NCI-H1092 treated with DMSO at 0.1 percent for 48 hours (cell line): ENCODE measurements around the gene SPATA24.
"Not testable (repeated sequence)": the region's sequence is repeated elsewhere in the genome, so short reads cannot be mapped to it uniquely, and the experiment has no call there.

Source experiments
- DNase-seq: peaks from one replicate; lab custom pipeline; 2025; lab: John Stamatoyannopoulos, UW

SPATA24 gene

DNA sequence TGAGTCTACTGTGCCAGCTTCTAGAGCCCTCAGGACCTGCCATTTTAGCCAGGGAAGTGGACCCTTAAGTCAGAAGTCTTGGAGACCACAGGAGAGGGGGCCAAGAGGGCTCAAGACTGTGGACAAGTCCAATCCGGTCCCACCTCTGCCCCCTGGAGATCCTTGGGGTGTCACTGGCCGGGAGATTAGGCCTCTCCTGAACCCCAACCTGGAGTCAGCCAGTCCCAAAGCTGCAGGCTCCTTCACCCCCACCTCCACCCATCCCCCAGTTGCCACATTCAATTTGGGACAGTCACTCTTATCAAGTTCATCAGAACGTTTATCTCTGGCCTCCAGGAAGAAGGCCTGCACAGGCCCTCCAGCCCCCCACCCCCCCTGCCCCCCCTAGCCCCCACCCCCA lies 21.1 kb downstream of the SPATA24 start:
- DNase-seq = no peak

DNA sequence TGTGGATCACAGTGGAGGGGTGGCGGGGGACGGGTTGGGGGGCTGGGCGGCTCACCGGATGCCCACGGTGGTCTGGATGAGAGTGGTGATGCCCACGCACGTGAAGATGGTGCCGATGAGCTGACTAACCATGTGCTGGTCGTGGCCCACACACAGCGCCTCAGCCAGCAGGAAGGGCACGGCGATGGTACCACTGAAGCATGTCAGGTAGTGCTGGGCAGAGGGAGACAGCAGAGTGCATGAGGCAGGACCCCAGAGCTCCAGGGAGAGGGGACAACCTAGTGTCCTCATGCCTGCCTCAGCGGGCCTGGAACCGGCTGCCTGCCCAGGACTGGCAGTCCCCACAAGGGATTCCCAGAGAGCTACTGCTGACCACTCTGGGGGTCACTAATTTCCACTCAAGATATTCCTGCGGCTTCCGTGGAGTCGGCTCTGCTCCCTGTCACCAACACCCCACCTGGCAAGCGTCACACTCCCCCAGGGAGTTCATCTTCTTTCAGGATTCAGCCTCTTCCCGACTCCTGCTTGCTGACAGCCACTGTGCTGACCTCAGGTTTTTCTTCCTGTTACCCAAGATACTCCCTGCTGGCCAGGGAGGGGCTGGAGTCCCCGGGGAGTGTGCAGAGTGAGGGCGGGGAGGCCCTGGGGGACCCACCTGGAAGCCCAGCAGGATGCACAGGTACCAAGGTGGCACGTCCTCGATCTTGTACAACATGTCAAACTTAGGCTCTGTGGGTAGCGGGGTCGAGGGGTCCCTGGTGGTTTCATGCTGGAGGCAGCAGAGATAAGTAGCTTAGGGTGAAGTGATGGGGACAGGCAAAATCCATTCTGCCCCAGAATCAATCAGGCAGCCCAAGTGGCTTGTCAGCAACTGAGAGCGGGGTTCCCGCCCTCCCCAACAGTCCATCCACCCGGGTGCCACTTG lies 21.8 kb downstream of the SPATA24 start:
- no peak for DNase-seq

DNA sequence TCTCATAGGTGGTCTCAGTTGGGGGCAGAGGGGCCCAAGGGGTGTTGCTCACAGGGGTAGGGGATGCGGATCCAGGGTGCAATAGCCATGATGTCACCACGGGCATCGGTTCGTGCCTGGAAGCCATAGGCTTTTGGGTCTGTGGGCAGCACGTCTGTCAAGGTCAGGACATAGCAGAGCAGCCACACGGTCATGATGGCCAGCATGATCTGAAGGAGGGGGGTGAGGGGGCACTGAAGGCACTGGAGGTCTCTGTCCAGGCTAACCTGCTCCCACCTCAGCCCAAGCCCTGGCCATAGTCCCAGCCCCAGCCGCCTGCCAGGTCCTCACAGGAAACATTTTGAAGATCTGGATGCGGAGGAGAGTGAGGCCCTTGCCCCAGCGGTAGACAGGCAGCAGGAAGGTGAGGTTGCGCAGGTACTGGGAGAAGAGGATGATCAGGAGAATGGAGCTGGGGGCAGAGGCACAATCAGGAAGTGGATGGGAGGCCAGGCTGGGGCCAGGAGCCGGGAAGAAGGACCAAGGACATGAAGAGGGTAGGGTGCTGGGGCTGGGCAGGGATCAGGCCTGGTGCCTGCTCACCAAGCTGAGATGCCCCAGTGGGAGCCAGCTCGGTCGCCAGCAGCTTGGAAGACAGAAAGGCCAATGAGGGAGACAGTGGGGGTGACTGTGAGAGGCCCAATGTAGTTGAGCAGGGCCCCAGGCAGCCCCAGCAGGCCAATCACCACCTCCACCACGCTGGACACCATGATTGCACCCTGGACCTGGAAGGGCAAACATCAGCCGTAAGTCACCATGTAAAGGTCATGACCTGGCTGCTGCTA lies 24.1 kb downstream of the SPATA24 start:
- DNase-seq = no peak

DNA sequence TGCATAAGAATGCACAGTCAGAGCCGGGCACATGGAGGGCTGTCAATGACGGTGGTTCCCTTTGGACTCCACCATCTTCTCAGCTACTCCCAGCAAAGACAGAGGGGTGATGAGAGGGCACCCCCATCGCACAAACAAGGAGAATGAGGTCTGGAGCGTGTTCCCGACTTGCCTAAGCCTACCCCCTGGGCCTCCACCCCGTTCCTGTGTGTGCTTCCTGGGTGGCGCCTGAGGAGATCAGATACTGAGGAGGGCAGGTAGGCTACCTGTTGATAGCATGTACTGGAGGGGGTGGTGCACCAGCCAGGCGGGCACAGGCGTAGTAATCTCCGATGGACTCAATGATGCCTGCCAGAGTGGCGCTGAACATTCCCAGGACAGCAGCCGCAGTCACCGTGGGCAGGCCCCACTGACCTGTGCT lies 24.9 kb downstream of the SPATA24 start:
- no peak for DNase-seq

DNA sequence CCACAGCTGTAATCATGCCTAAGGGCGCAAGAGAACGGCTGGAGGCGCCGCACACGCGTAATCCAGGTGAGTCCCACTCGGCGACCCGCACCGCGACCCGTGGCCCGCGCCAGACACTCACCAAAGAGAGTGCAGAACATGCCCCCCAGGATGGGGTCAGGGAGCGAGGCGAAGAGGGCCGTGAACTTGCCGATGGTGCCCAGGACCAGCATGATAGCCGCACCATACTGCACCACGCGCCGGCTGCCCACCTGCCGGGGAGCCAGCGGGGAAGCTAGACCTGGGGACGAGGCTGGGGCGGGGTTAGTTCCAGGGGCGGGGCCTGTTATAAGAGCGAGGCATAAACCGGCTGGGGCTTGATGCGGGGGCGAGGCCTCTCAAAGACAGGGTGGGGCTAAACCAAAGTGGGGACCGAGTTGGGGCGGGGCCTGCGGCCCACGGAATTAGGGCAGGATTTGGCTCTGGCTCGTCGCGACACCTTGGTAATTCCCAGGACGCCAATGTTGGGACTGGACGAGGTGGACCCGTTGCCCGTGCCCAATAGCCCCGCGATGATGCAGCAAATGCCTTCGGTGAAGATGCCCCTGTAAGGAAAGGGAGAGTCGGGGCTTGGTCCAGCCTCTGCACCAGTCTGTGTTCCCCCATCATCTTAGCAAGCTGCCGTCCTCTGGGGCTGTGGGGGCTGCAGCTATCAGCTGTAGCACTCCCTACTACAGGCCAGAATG lies 25.6 kb downstream of the SPATA24 start:
- DNase-seq = no peak

DNA sequence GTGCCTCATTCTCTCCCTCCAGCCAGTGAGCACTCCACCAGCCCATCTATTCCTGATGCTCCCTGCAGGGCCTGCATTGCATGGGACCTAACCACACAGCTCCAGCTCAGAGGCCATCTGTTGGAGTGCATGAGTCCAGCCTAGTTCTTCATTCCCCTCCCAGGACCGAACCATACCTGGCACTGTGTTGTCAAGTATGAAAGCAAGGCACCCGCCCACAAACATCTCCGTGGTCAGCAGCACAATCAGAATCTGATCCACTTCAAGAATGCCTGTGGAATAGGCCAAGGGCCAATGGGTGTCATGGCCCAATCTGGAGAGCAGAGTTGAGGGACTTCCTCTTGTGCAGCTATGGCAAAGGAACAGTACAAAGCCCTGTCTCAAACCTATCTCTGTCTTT lies 26.7 kb downstream of the SPATA24 start:
- DNase-seq = no peak

DNA sequence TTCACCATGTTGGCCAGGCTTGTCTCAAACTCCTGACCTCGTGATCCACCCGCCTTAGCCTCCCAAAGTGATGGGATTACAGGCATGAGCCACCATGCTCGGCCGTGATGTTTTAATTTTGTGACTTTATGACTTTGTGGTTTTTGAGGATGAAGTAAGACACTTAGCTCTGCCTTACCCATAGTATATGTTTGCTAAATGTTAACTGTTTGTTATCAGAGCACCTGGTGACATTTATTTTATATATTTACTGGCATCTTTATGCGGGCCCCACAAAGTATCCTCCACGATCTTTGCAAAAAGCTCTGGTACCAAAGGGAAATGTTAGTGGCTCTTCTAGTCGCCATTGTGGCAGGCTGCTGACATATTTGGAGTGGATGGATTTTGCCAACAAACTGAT lies 27.5 kb downstream of the SPATA24 start:
- no peak for DNase-seq

DNA sequence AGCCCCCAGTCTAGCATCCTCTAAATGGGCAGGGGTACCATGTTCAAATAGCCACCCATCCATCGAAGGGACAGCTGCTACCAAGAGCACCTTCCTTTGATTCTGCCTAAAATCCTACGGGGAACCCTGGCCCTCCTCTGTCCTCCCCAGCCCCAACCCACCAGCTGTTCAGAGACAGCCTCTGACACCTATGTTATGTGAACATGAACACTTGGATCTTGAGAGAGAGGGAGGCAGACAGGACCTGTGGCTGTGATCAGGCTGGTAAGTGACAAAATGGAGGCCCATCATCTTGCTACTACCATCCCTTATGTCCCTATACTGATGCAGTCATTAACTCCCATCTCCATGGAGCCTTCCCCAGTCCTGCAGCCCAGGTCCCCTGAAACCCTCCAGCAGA lies 29.0 kb downstream of the SPATA24 start:
- no peak for DNase-seq

DNA sequence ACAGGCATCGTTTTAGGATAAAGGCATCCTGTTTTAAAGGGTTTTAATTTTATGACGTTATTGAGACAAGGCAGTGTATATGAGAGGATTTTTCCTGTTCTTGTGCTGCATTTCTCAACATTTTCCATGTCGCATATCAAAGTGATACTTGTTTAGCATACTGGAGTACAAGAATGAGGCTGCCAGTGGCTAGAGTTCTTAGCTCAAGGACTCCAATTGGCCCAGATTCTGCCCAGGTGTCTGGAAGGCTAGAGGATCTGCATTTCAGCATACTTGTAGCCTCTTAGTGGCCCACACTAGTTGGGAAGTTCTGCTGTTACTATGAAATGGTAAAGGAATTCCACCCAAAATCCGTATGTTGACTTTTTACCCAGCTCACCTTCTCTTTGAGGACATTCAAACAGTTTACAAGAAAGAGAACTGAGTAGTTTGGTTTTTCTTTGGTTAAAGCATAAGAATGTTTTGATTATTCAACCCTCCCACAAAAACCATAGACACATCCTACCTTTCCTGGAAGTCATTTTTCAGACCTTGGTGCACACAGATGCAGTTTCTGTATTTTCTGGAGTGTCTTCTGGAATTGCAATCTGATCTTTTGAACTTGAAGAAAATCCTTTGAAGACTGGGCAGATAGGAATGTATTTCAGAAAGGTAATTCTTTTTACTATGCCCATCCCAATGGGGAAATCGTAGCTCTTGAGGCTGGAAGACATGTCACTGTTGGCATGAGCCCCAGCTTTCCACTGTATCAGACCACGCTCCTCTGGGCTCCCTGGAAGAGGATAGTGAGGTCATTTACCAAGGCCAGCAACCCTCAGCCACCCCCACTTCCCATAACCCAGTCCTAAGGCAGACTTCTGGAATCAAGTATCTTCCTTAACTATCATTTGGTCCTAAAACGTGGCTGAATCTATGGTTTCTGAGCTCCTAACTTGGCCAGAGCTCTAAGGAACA lies 32.1 kb downstream of the SPATA24 start:
- no peak for DNase-seq

DNA sequence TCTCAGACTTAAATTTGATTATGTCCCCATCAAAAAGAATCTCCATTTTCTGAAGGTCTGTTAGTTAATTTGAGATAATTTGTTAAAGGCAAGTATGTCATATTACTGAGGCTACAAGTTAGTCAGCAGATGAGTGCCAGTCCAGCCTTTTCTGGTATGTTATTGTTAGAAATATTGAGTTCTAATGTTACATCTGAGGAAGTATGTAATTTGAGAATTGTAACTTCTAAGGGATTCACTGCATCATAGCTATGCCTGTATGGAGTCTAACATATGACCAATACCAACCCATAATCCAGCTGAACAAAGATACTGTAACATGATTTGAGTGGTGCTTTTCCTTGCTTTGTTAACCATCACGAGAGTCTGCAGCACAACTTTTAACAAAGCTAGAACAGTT lies 34.7 kb downstream of the SPATA24 start:
- DNase-seq = no peak

DNA sequence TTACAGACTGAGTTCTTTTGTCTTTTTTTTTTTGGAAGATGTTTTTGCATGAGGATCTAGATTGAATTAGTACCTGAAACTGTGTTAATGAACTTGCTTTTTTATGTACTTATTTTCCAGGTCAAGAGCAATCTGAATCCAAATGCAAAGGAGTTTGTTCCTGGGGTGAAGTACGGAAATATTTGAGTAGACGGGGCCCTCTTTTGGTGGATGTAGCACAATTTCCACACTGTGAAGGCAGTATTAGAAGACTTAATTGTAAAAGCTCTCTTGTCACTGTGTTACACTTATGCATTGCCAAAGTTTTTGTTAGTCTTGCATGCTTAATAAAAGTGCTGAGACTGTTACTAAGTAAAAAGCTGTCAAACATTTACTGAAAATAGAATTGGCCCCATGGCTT lies 35.3 kb downstream of the SPATA24 start:
- no peak for DNase-seq

DNA sequence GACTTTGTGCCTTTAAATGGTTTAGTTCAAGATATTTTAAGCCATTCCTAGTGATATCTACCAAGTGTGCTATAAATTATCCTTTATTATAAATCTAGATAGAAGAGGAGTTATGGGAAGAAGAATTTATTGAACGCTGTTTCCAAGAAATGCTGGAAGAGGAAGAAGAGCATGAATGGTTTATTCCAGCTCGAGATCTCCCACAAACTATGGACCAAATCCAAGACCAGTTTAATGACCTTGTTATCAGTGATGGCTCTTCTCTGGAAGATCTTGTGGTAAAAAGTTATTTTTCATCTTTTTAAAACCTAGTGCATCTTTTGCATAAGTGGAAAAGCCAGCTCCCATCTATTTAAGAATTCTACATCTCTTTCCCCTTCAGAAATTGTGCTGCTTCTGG lies 39.4 kb downstream of the SPATA24 start:
- DNase-seq = no peak

DNA sequence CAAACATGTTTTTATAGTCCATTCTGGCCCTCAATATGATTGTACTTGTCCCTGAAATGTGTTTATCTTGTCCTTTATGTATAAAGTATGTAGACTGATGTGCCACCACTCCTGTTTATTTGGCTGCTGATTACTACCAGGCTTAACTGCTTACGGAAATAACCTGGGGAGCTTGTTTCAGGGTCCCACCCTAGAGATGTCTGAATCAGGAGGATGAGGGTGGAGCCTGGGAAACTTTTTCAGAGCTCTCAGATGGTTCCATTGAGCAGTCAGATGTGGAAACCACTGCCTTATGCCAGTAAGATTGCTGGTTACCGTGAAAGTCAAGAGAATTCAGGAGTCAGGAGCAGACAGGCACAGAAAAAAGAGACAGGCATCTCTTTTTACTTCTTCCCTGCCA lies 40.0 kb downstream of the SPATA24 start:
- no peak for DNase-seq

DNA sequence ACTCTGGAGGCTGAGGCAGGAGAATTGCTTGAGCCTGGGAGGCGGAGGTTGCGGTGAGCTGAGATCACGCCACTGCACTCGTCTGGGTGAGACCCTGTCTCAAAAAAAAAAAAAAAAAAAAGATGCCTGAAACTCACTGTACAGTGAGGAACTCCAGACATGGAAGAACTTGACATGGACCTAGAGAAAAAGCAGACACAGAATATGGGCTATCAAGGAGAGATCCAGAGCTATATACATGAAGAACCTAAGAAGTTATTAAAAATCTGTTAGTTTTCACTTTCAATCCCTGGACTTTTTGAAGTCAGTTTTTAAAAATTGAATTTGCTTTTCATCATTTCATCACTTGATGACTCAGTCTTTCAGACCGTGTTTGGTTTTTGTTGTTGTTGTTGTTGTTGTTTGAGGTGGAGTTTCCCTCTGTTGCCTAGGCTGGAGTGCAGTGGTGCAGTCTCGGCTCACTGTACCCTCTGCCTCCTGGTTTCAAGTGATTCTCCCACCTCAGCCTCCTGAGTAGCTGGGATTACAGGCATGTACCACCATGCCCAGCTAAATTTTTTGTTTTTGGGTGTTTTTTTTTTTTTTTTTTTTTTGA lies 42.0 kb downstream of the SPATA24 start:
- DNase-seq = no peak

DNA sequence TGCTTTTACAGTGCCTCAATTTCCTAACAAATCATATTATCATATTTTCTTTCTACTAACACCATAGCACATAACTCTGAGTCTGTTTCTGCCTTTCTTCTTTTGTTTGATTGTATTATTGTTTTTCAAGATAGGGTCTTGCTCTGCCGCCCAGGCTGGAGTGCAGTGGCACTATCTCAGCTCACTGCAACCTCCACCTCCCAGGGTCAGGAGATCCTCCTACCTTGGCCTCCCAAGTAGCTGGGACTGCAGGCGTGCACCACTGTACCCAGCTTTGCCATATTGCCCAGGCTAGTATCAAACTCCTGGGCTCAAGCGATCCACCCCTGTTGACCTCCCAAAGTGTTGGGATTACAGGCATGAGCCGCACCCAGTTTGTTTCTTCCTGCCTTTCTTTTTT lies 43.5 kb downstream of the SPATA24 start:
- DNase-seq = no peak

DNA sequence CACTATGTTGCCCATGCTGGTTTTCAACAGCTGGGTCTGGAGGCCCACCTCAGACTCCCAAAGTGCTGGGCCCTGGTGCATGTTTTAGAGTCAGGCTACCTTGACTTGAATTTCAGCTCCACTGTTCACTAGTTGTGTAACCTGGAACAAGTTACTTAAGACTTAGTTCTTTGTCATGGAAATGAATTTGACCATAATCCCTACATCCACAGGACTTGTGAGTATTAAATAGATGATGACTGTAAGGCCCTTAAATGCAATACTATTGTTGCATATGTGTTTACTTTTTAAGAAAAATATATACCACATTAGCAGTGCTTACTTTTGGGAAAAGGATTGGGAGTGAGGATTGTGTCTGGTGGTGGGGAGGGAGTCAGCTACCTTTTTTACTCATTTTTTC lies 45.8 kb downstream of the SPATA24 start:
- DNase-seq = no peak

DNA sequence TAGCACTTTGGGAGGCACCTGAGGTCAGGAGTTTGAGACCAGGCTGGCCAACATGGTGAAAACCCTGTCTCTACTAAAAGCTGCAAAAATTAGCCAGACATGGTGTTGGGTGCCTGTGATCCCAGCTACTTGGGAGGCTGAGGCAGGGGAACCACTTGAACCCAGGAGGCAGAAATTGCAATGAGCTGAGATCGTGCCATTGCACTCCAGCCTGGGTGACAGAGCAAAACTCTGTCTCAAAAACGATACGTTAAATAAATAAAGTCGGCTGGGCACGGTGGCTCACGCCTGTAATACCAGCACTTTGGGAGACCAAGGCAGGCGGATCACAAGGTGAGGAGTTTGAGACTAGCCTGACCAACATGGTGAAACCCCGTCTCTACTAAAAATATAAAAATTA lies 48.0 kb downstream of the SPATA24 start:
- DNase-seq = not testable (repeated sequence)

DNA sequence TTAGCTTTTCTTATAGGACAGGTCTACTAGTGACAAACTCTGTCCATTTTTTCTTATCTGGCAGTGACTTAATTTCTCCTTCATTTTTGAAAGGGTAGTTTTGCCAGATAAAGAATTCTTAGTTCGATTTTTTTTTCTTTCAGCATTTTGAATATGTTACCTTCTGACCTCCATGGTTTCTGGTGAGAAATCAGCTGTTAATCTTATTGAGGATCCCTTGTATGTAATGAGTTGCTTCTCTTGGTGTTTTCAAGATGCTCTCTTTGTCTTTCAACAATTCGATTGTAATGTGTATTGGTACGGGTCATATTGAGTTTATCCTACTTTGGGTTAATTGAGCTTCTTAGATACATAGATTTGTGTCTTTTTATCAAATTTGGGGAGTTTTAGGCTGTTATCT lies 49.7 kb downstream of the SPATA24 start:
- DNase-seq = no peak

DNA sequence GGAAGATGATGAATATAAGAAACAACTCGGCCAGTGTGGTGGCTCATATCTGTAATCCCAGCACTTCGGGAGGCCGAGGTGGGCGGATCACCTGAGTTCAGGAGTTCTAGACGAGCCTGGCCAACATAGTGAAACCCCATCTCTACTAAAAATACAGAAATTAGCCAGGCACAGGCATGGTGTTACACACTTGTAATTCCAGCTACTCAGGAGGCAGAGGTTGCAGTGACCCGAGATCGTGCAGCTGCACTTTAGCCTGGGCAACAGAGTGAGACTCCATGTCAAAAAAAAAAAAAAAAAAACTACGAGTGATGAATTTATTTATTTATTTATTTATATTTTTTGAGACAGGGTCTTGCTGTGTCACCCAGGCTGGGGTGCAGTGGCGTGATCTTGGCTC lies 56.0 kb downstream of the SPATA24 start:
- DNase-seq = not testable (repeated sequence)
